H1 (cell line): ENCODE measurements around the gene FHIT. TPM values are rescaled to one million over a fixed set of nuclear protein-coding genes. Genes with fewer than 3 reads are reported as not detected.

ENCODE experiments used
- CTCF ChIA-PET: fragments of 300-600 bp; sonication (Branson Sonifier 250); formaldehyde crosslinking; loops from one replicate; lab custom pipeline; 2021; ENCODE audit not compliant: partially characterized antibody; lab: Charles Lee
- POLR2A ChIA-PET: fragments of 300-600 bp; sonication (Branson Sonifier 250); formaldehyde crosslinking; loops from one replicate; lab custom pipeline; 2021; ENCODE audit warnings: inconsistent platforms; ENCODE audit not compliant: partially characterized antibody; lab: Charles Lee
- DNase-seq, 2 experiments: peaks; one replicate each; pipeline versions ENCODE4 v3.0.0 to v3.0.0-alpha.2; 2010 to 2022; ENCODE audit warnings: low spot score in 2 of 2, low read depth in 1 of 2, mixed read lengths in 1 of 2
- FAIRE-seq: peaks from 2 replicates; lab custom pipeline; 2011; peaks lifted over from hg19 to GRCh38; lab: Jason Lieb, UNC
- H2AFZ ChIP-seq: 2 replicates; pipeline ENCODE4 v1.8.1; 2012; ENCODE audit warnings: low read length, inconsistent platforms
- H2AK5ac ChIP-seq: 2 replicates; pipeline ENCODE4 v1.6.1; 2013; ENCODE audit warnings: low read depth, low read length
- H2BK120ac ChIP-seq: replicated peaks from 2 replicates; pipeline ENCODE3; 2013; ENCODE audit warnings: low read depth, low read length, inconsistent platforms
- H2BK12ac ChIP-seq: 2 replicates; pipeline ENCODE4 v1.6.1; 2013; ENCODE audit warnings: low read depth, low read length
- H2BK15ac ChIP-seq: 2 replicates; pipeline ENCODE4 v1.6.1; 2013; ENCODE audit warnings: low read length
- H2BK20ac ChIP-seq: 2 replicates; pipeline ENCODE4 v1.6.1; 2013; ENCODE audit warnings: low read length
- H2BK5ac ChIP-seq: 2 replicates; pipeline ENCODE4 v1.6.1; 2013; ENCODE audit warnings: low read depth, low read length
- H3K14ac ChIP-seq: 2 replicates; pipeline ENCODE4 v1.6.1; 2013; ENCODE audit warnings: inconsistent platforms; ENCODE audit not compliant: insufficient read length
- H3K18ac ChIP-seq: 2 replicates; pipeline ENCODE4 v1.6.1; 2013; ENCODE audit warnings: low read length; ENCODE audit errors: extremely low read depth
- H3K23ac ChIP-seq: 2 replicates; pipeline ENCODE4 v1.6.1; 2013; ENCODE audit warnings: inconsistent platforms; ENCODE audit not compliant: insufficient read length
- H3K23me2 ChIP-seq: 2 replicates; pipeline ENCODE4 v1.6.1; 2013; ENCODE audit warnings: low read depth, low read length
- H3K27ac ChIP-seq: 2 replicates; pipeline ENCODE4 v1.6.1; 2011; ENCODE audit warnings: low read depth, low read length, inconsistent platforms
- H3K27me3 ChIP-seq, 4 experiments: replicated peaks in 1 of 4; 1 replicate in 1 of 4; 2 replicates in 3 of 4; pipeline versions ENCODE4 v1.6.1 to v1.8.1; 2011 to 2013; ENCODE audit warnings: low read length in 3 of 4, mild to moderate bottlenecking in 3 of 4, inconsistent platforms in 2 of 4, mixed read lengths in 2 of 4, moderate library complexity in 1 of 4; ENCODE audit not compliant: control insufficient read depth in 3 of 4, insufficient read depth in 3 of 4; ENCODE audit errors: extremely low read depth in 1 of 4
- H3K36me3 ChIP-seq, 4 experiments: 2 replicates each; pipeline versions ENCODE4 v1.6.1 to v1.8.1; 2011 to 2013; ENCODE audit warnings: mild to moderate bottlenecking in 4 of 4, low read length in 3 of 4, moderate library complexity in 2 of 4, control low read depth in 1 of 4, inconsistent platforms in 1 of 4; ENCODE audit not compliant: insufficient read depth in 4 of 4, control insufficient read depth in 2 of 4
- H3K4ac ChIP-seq: replicated peaks from 2 replicates; pipeline ENCODE3; 2013; ENCODE audit warnings: low read length, low read depth, mixed read lengths, inconsistent platforms; ENCODE audit not compliant: insufficient read length
- H3K4me1 ChIP-seq, 4 experiments: replicated peaks in 1 of 4; 1 replicate in 1 of 4; 2 replicates in 3 of 4; pipeline versions ENCODE4 v1.6.1 to v1.8.1; 2011 to 2013; ENCODE audit warnings: low read length in 3 of 4, inconsistent platforms in 2 of 4, mixed read lengths in 1 of 4; ENCODE audit not compliant: insufficient read depth in 4 of 4, control insufficient read depth in 3 of 4
- H3K4me2 ChIP-seq, 2 experiments: 2 replicates each; pipeline versions ENCODE4 v1.6.1 to v1.8.1; 2011 to 2013; ENCODE audit warnings: low read depth in 2 of 2, low read length in 2 of 2, control low read depth in 1 of 2, inconsistent platforms in 1 of 2, mild to moderate bottlenecking in 1 of 2; ENCODE audit not compliant: insufficient read depth in 1 of 2
- H3K4me3 ChIP-seq, 4 experiments: fragments of 200-600, 300-600 bp in 1 of 4; sonication (generic), shearing (Covaris generic), sonication (Bioruptor Twin) in 1 of 4; 2 replicates each; pipeline versions ENCODE4 v1.5.1 to v1.8.1; 2011 to 2016; ENCODE audit warnings: low read length in 4 of 4, low read depth in 3 of 4, control low read depth in 2 of 4, inconsistent platforms in 2 of 4, mild to moderate bottlenecking in 2 of 4, mixed read lengths in 1 of 4, moderate library complexity in 1 of 4; ENCODE audit not compliant: insufficient read depth in 2 of 4; ENCODE audit errors: extremely low read depth in 1 of 4
- H3K56ac ChIP-seq: replicated peaks from 2 replicates; pipeline ENCODE3; 2013; ENCODE audit warnings: low read depth, mild to moderate bottlenecking, mixed read lengths, low read length, inconsistent platforms; ENCODE audit not compliant: insufficient read length
- H3K79me1 ChIP-seq: 2 replicates; pipeline ENCODE4 v1.6.1; 2013; ENCODE audit warnings: low read depth, low read length, control low read depth
- H3K79me2 ChIP-seq, 2 experiments: 2 replicates each; pipeline versions ENCODE4 v1.6.1 to v1.8.1; 2012 to 2013; ENCODE audit warnings: low read length in 2 of 2, mild to moderate bottlenecking in 2 of 2, inconsistent platforms in 1 of 2; ENCODE audit not compliant: insufficient read depth in 2 of 2, control insufficient read depth in 1 of 2
- H3K9ac ChIP-seq, 4 experiments: replicated peaks in 1 of 4; 1 replicate in 1 of 4; 2 replicates in 3 of 4; pipeline versions ENCODE4 v1.6.1 to v1.8.1; 2011 to 2013; ENCODE audit warnings: low read depth in 3 of 4, low read length in 3 of 4, control low read depth in 2 of 4, mild to moderate bottlenecking in 2 of 4, moderate library complexity in 2 of 4, inconsistent platforms in 1 of 4; ENCODE audit errors: extremely low read depth in 1 of 4
- H3K9me3 ChIP-seq, 2 experiments: 2 replicates each; pipeline versions ENCODE4 v1.6.1 to v1.8.1; 2012 to 2013; ENCODE audit warnings: mild to moderate bottlenecking in 2 of 2, moderate library complexity in 2 of 2, control low read depth in 1 of 2, inconsistent platforms in 1 of 2, low read depth in 1 of 2, low read length in 1 of 2, mixed read lengths in 1 of 2; ENCODE audit not compliant: insufficient read depth in 2 of 2
- H4K20me1 ChIP-seq, 2 experiments: replicated peaks in 1 of 2; 2 replicates each; pipeline versions ENCODE3 to v1.8.1; 2011 to 2013; ENCODE audit warnings: inconsistent platforms in 2 of 2, low read length in 2 of 2, mild to moderate bottlenecking in 1 of 2; ENCODE audit not compliant: insufficient read depth in 2 of 2, control insufficient read depth in 1 of 2
- H4K5ac ChIP-seq: 2 replicates; pipeline ENCODE4 v1.6.1; 2013; ENCODE audit warnings: low read length, low read depth, mixed read lengths, inconsistent platforms; ENCODE audit not compliant: insufficient read length
- H4K8ac ChIP-seq: 2 replicates; pipeline ENCODE4 v1.8.0; 2013; ENCODE audit warnings: mild to moderate bottlenecking, moderate library complexity, low read length, inconsistent platforms; ENCODE audit not compliant: insufficient read depth; ENCODE audit errors: extremely low read depth
- H4K91ac ChIP-seq: replicated peaks from 2 replicates; pipeline ENCODE3; 2013; ENCODE audit warnings: low read length, mixed read lengths, inconsistent platforms; ENCODE audit not compliant: insufficient read length
- ATF3 ChIP-seq: IDR thresholded peaks from 2 replicates; pipeline ENCODE4 v1.6.1; 2011; ENCODE audit warnings: low read depth, mild to moderate bottlenecking, low read length; ENCODE audit not compliant: insufficient read depth
- BACH1 ChIP-seq: IDR thresholded peaks from 2 replicates; pipeline ENCODE4 v1.6.1; 2012; ENCODE audit warnings: low read length, improper control_type of control experiment
- CBX5 ChIP-seq: fragments of 300-800, 300-1000 bp; sonication (generic); IDR thresholded peaks from 2 replicates; pipeline ENCODE4 v1.7.1; 2016; ENCODE audit warnings: antibody characterized with exemption, low read length, low read depth
- CEBPB ChIP-seq: IDR thresholded peaks from 2 replicates; pipeline ENCODE4 v1.6.1; 2012; ENCODE audit warnings: low read depth, low read length
- FOSL1 ChIP-seq: IDR thresholded peaks from 2 replicates; pipeline ENCODE4 v1.6.1; 2011; ENCODE audit warnings: mild to moderate bottlenecking, low read depth, low read length, moderate library complexity; ENCODE audit not compliant: insufficient read depth
- GABPA ChIP-seq: IDR thresholded peaks from 2 replicates; pipeline ENCODE4 v1.6.1; 2011; ENCODE audit warnings: mild to moderate bottlenecking, low read length, moderate library complexity, borderline replicate concordance; ENCODE audit not compliant: insufficient read depth
- GTF2F1 ChIP-seq: IDR thresholded peaks from 2 replicates; pipeline ENCODE4 v1.6.1; 2012; ENCODE audit warnings: low read depth, low read length, improper control_type of control experiment, borderline replicate concordance
- MAFK ChIP-seq: IDR thresholded peaks from 2 replicates; pipeline ENCODE4 v1.6.1; 2012; ENCODE audit warnings: low read depth, mild to moderate bottlenecking, improper control_type of control experiment, low read length
- NANOG ChIP-seq: IDR thresholded peaks from 2 replicates; pipeline ENCODE4 v1.6.1; 2011; ENCODE audit warnings: low read length, low read depth, mild to moderate bottlenecking, inconsistent platforms; ENCODE audit not compliant: insufficient read depth, poor library complexity, severe bottlenecking
- PHF8 ChIP-seq: fragments of 200-600 bp; sonication (generic); conservative IDR thresholded peaks from 2 replicates; pipeline ENCODE4 v1.7.1; 2012; ENCODE audit warnings: low read depth, mild to moderate bottlenecking, inconsistent platforms, low read length, moderate library complexity
- POLR2A ChIP-seq, 2 experiments: IDR thresholded peaks; 1 replicate in 1 of 2; 2 replicates in 1 of 2; pipeline ENCODE4 v1.6.1; 2011; ENCODE audit warnings: low read depth in 2 of 2, low read length in 2 of 2, mild to moderate bottlenecking in 2 of 2; ENCODE audit errors: control extremely low read depth in 1 of 2
- RFX5 ChIP-seq: IDR thresholded peaks from 2 replicates; pipeline ENCODE4 v1.6.1; 2011; ENCODE audit warnings: low read depth, low read length, improper control_type of control experiment, borderline replicate concordance
- SP4 ChIP-seq: IDR thresholded peaks from 2 replicates; pipeline ENCODE4 v1.6.1; 2012; ENCODE audit warnings: low read length, inconsistent platforms
- SRF ChIP-seq: IDR thresholded peaks from 2 replicates; pipeline ENCODE4 v1.6.1; 2011; ENCODE audit warnings: mild to moderate bottlenecking, low read depth, low read length, moderate library complexity
- TAF7 ChIP-seq: optimal IDR thresholded peaks from 2 replicates; pipeline ENCODE3; 2011; ENCODE audit warnings: low read depth, mild to moderate bottlenecking, inconsistent platforms, low read length, moderate library complexity, borderline replicate concordance
- YY1 ChIP-seq: IDR thresholded peaks from 2 replicates; pipeline ENCODE4 v1.6.1; 2011; ENCODE audit warnings: low read depth, mild to moderate bottlenecking, low read length
- polyA plus RNA-seq, 7 experiments: library from polyadenylated mRNA; depleted of rRNA in 3 of 7; stranded (reverse) in 5 of 7; unstranded in 2 of 7; fragments of >200 nt in 5 of 7; fragments of 200-250 nt in 2 of 7; gene quantifications; 1 replicate in 5 of 7; 2 replicates in 1 of 7; 4 replicates in 1 of 7; pipeline versions ENCODE4 v1.2.1 to v1.2.3, GENCODE V29; 2011 to 2013; ENCODE audit warnings: missing spikeins in 2 of 7, mixed read lengths in 2 of 7
- total RNA-seq: library from RNA; stranded (reverse); fragmentation: NEBNext Ultra II Directional; extraction: Animal tissue kit (Norgen Biotek cat#: 25700); gene quantifications from 2 replicates; pipeline ENCODE4 v1.2.1, GENCODE V29; 2021

The FHIT gene
- total and polyA plus RNA-seq, 2 of the 8 experiments (the other 6 are each of a cell fraction or from before 2014, with no cell fraction given), result 1.2 to 3.2 TPM

- ChIA-PET CTCF (no interaction called here), POLR2A (no interaction called here)
- no peak for FAIRE-seq
- Histone ChIP-seq H3K23me2 (no peaks in the 10 kb centered on the region), H3K79me2 (no peaks in the 10 kb centered on the region), H3K56ac (no peak overlapping the region), H4K5ac (no peak overlapping the region), H2AFZ (no peak overlapping the region), H2BK12ac (no peak overlapping the region), H3K4me3 (no peak overlapping the region), H3K9me3 (no peaks in the 10 kb centered on the region), H3K27ac (no peak overlapping the region), H3K18ac (no peak overlapping the region), H3K4me2 (no peak overlapping the region), H3K23ac (no peak overlapping the region), H2BK120ac (no peak overlapping the region), H2BK5ac (no peak overlapping the region), H3K4me1 (no peaks in the 10 kb centered on the region; a peak in 1 of 7 replicates), H3K14ac (no peak overlapping the region), H2AK5ac (no peak overlapping the region), H3K4ac (no peak overlapping the region), H2BK15ac (no peak overlapping the region), H2BK20ac (no peak overlapping the region), H4K20me1 (no peaks in the 10 kb centered on the region), H4K8ac (no peak overlapping the region), H3K9ac (no peak overlapping the region), H3K79me1 (no peaks in the 10 kb centered on the region), H4K91ac (no peak overlapping the region), H3K27me3 (no peaks in the 10 kb centered on the region), H3K36me3 (no peaks in the 10 kb centered on the region)
- no peak for DNase-seq
- TF ChIP-seq MAFK, result no peak
- no peak for TF ChIP-seq YY1
- no peak for TF ChIP-seq POLR2A (IDR thresholded peaks at IDR 0.05; ENCODE audit: control extremely low read depth in 1 of 2, low read depth in 2 of 2, low read length in 2 of 2)
- no peak for TF ChIP-seq BACH1
- no peak for TF ChIP-seq CEBPB
- TF ChIP-seq NANOG, result no peak
- no peak for TF ChIP-seq TAF7
- TF ChIP-seq FOSL1, result no peak
- TF ChIP-seq GTF2F1, result no peak
- TF ChIP-seq RFX5, result no peak
- no peak for TF ChIP-seq SRF
- no peak for TF ChIP-seq SP4
- TF ChIP-seq CBX5, result no peak
- TF ChIP-seq PHF8, result no peak
- no peak for TF ChIP-seq GABPA
- TF ChIP-seq ATF3, result no peak
Measured at GRCh38 chr3:60513241-60513640, 738.0 kb downstream of the FHIT start.
